DOHH2 (cell line): Measurements from ENCODE around the gene UBE2L6.

ENCODE experiments used
- H3F3A ChIP-seq: fragments of 200-600 bp; sonication (generic), shearing (Covaris generic); 2 replicates; pipeline ENCODE4 v1.6.0; 2016; ENCODE audit warnings: antibody characterized with exemption, mild to moderate bottlenecking; ENCODE audit not compliant: control insufficient read depth, insufficient read depth
- H3K27ac ChIP-seq: fragments of 200-600 bp; sonication (generic); 2 replicates; pipeline ENCODE4 v1.5.1; 2014; ENCODE audit warnings: low read depth, mild to moderate bottlenecking, low read length, moderate library complexity
- H3K27me3 ChIP-seq: fragments of 200-600 bp; sonication (generic); 2 replicates; pipeline ENCODE4 v1.6.1; 2014; ENCODE audit warnings: mild to moderate bottlenecking, low read length, mixed read lengths; ENCODE audit not compliant: control insufficient read depth
- H3K36me3 ChIP-seq: fragments of 200-600 bp; sonication (generic); 2 replicates; pipeline ENCODE4 v1.6.1; 2014; ENCODE audit warnings: mild to moderate bottlenecking, low read length, moderate library complexity, mixed read lengths; ENCODE audit not compliant: control insufficient read depth
- H3K4me1 ChIP-seq: fragments of 200-600 bp; sonication (generic); 2 replicates; pipeline ENCODE4 v1.6.1; 2014; ENCODE audit warnings: mild to moderate bottlenecking, low read length, mixed read lengths; ENCODE audit not compliant: control insufficient read depth
- H3K4me2 ChIP-seq: fragments of 200-600 bp; sonication (generic); 2 replicates; pipeline ENCODE4 v1.6.0; 2014; ENCODE audit warnings: mild to moderate bottlenecking, low read length, moderate library complexity
- H3K4me3 ChIP-seq: fragments of 200-600 bp; sonication (generic); 2 replicates; pipeline ENCODE4 v1.5.1; 2014; ENCODE audit warnings: mild to moderate bottlenecking, low read length, mixed read lengths
- H3K79me2 ChIP-seq: fragments of 200-600 bp; sonication (generic); 2 replicates; pipeline ENCODE4 v1.6.1; 2014; ENCODE audit warnings: mild to moderate bottlenecking, low read length, mixed read lengths; ENCODE audit not compliant: control insufficient read depth
- H3K9me2 ChIP-seq: fragments of 200-600 bp; sonication (generic); replicated peaks from 2 replicates; pipeline ENCODE4 v1.6.1; 2014; ENCODE audit warnings: mild to moderate bottlenecking, low read length, mixed read lengths; ENCODE audit not compliant: control insufficient read depth
- H3K9me3 ChIP-seq: fragments of 200-600 bp; sonication (generic); 2 replicates; pipeline ENCODE4 v1.6.1; 2014; ENCODE audit warnings: antibody characterized with exemption, low read length, mixed read lengths; ENCODE audit not compliant: control insufficient read depth, insufficient read depth
- H4K20me1 ChIP-seq: fragments of 200-600 bp; sonication (generic); 2 replicates; pipeline ENCODE4 v1.6.0; 2014; ENCODE audit warnings: low read depth, mild to moderate bottlenecking, antibody characterized with exemption, low read length, moderate library complexity; ENCODE audit not compliant: control insufficient read depth, insufficient read depth
- CTCF ChIP-seq: fragments of 200-600 bp; sonication (generic); IDR thresholded peaks from one replicate; pipeline ENCODE4 v1.5.1; 2014; ENCODE audit warnings: antibody characterized with exemption, mild to moderate bottlenecking, low read depth, low read length; ENCODE audit not compliant: poor library complexity, severe bottlenecking
- EZH2phosphoT487 ChIP-seq: fragments of 200-600 bp; sonication (generic); IDR thresholded peaks from 2 replicates; pipeline ENCODE4 v1.6.1; 2017; ENCODE audit warnings: borderline replicate concordance, mild to moderate bottlenecking, antibody characterized with exemption, low read length, moderate library complexity, mixed read lengths

The UBE2L6 gene

GRCh38 chr11:57551941-57552340, 15.5 kb downstream of the UBE2L6 start:
- peaks cover 3% of the 10 kb centered on the region for H3K4me1 ChIP-seq
- no peaks in the 10 kb centered on the region for H3K9me3 ChIP-seq
- no peak for TF ChIP-seq EZH2phosphoT487
- no peak for TF ChIP-seq CTCF
- H3K79me2 ChIP-seq: no peaks in the 10 kb centered on the region
- no peaks in the 10 kb centered on the region for H4K20me1 ChIP-seq
- no peaks in the 10 kb centered on the region for H3K9me2 ChIP-seq
- H3K4me3 ChIP-seq: no peak overlapping the region
- H3K27me3 ChIP-seq: no peaks in the 10 kb centered on the region
- no peaks in the 10 kb centered on the region for H3K36me3 ChIP-seq
- H3K4me2 ChIP-seq: no peak overlapping the region
- H3K27ac ChIP-seq: no peak overlapping the region
- H3F3A ChIP-seq: no peaks in the 10 kb centered on the region

- Histone ChIP-seq H3K79me2 (no peaks in the 10 kb centered on the region), H3F3A (no peaks in the 10 kb centered on the region), H3K4me3 (no peak overlapping the region), H3K27ac (no peak overlapping the region), H3K9me2 (no peaks in the 10 kb centered on the region), H3K27me3 (no peaks in the 10 kb centered on the region), H3K9me3 (no peaks in the 10 kb centered on the region), H3K4me2 (no peak overlapping the region), H3K4me1 (peaks cover 3% of the 10 kb centered on the region), H4K20me1 (no peaks in the 10 kb centered on the region), H3K36me3 (no peaks in the 10 kb centered on the region)
- TF ChIP-seq CTCF (no peak), EZH2phosphoT487 (no peak)
Observed at GRCh38 chr11:57549983-57550382, 17.5 kb downstream of the UBE2L6 start.

- Histone ChIP-seq H3K79me2 (no peaks in the 10 kb centered on the region), H3K27ac (no peak overlapping the region), H3K4me2 (no peak overlapping the region)
Observed at GRCh38 chr11:57547854-57548377, 19.6 kb downstream of the UBE2L6 start.

More at GRCh38 chr11:57547854-57548377, 19.6 kb downstream of the UBE2L6 start:
- Histone ChIP-seq H3K9me3 (no peaks in the 10 kb centered on the region), H4K20me1 (no peaks in the 10 kb centered on the region), H3K27me3 (no peaks in the 10 kb centered on the region), H3F3A (no peaks in the 10 kb centered on the region), H3K9me2 (no peaks in the 10 kb centered on the region), H3K36me3 (no peaks in the 10 kb centered on the region), H3K4me1 (peaks cover 3% of the 10 kb centered on the region), H3K4me3 (no peak overlapping the region)
- TF ChIP-seq EZH2phosphoT487 (no peak), CTCF (no peak)
